KMS-11 (cell line): ENCODE measurements around the gene S100A8.

Source experiments
- H2AFZ ChIP-seq: fragments of 200-600 bp; sonication (generic); 2 replicates; pipeline ENCODE4 v1.6.1; 2016; ENCODE audit warnings: antibody characterized with exemption, mixed run types, low read depth
- H3K27ac ChIP-seq: fragments of 200-600 bp; sonication (generic); 2 replicates; pipeline ENCODE4 v1.6.1; 2016; ENCODE audit warnings: mild to moderate bottlenecking, mixed run types
- H3K27me3 ChIP-seq: fragments of 200-600 bp; sonication (generic); 2 replicates; pipeline ENCODE4 v1.6.1; 2017; ENCODE audit warnings: mild to moderate bottlenecking, low read depth, mixed run types, moderate library complexity; ENCODE audit not compliant: insufficient read depth
- H3K36me3 ChIP-seq: fragments of 200-600 bp; sonication (generic); 2 replicates; pipeline ENCODE4 v1.6.1; 2017; ENCODE audit warnings: mild to moderate bottlenecking, mixed run types; ENCODE audit not compliant: insufficient read depth
- H3K4me1 ChIP-seq: fragments of 200-600 bp; sonication (generic); 2 replicates; pipeline ENCODE4 v1.6.1; 2016; ENCODE audit warnings: mild to moderate bottlenecking, low read depth, mixed run types; ENCODE audit not compliant: poor library complexity, severe bottlenecking
- H3K4me2 ChIP-seq: fragments of 200-600 bp; sonication (generic); 2 replicates; pipeline ENCODE4 v1.7.0; 2016; ENCODE audit warnings: mild to moderate bottlenecking, mixed run types
- H3K4me3 ChIP-seq: fragments of 200-600 bp; sonication (generic); IDR thresholded peaks from 2 replicates; pipeline ENCODE4 v1.6.1; 2017; ENCODE audit warnings: low read depth, low read length, mixed read lengths; ENCODE audit not compliant: insufficient read depth
- H3K79me2 ChIP-seq: fragments of 200-600 bp; sonication (generic); 2 replicates; pipeline ENCODE4 v1.6.1; 2016; ENCODE audit warnings: low read depth, mixed run types; ENCODE audit not compliant: insufficient read depth
- H3K9ac ChIP-seq: fragments of 200-600 bp; sonication (generic); 2 replicates; pipeline ENCODE4 v1.6.1; 2016; ENCODE audit warnings: mild to moderate bottlenecking, mixed run types
- H4K20me1 ChIP-seq: fragments of 200-600 bp; sonication (generic); 2 replicates; pipeline ENCODE4 v1.6.1; 2016; ENCODE audit warnings: mild to moderate bottlenecking, mixed run types; ENCODE audit not compliant: insufficient read depth
- CTCF ChIP-seq: fragments of 200-600 bp; sonication (generic); conservative IDR thresholded peaks from 2 replicates; pipeline ENCODE4 v1.6.1; 2017; ENCODE audit warnings: low read depth, mild to moderate bottlenecking, antibody characterized with exemption, low read length, moderate library complexity, mixed read lengths

The S100A8 gene

GRCh38 chr1:153397051-153397923 lies 6.4 kb upstream of the S100A8 start:
- H3K4me2 ChIP-seq: no peak overlapping the region
- no peaks in the 10 kb centered on the region for H3K27me3 ChIP-seq

GRCh38 chr1:153396461-153396860 lies 5.6 kb upstream of the S100A8 start:
- H3K27me3 ChIP-seq: no peaks in the 10 kb centered on the region; the same call in 1 of the 2 replicates
- H2AFZ ChIP-seq: no peak overlapping the region
- H3K4me2 ChIP-seq: no peak overlapping the region
- H3K4me3 ChIP-seq: no peak overlapping the region
- H3K27ac ChIP-seq: no peak overlapping the region
- no peak overlapping the region for H3K9ac ChIP-seq
- no peaks in the 10 kb centered on the region for H4K20me1 ChIP-seq
- TF ChIP-seq CTCF: no peak
- H3K4me1 ChIP-seq: no peaks in the 10 kb centered on the region
- no peaks in the 10 kb centered on the region for H3K36me3 ChIP-seq
- H3K79me2 ChIP-seq: no peaks in the 10 kb centered on the region

More at GRCh38 chr1:153397051-153397923, 6.4 kb upstream of the S100A8 start:
- H3K4me1 ChIP-seq: no peaks in the 10 kb centered on the region
- H2AFZ ChIP-seq: no peak overlapping the region
- no peak overlapping the region for H3K27ac ChIP-seq
- H3K36me3 ChIP-seq: no peaks in the 10 kb centered on the region
- H3K4me3 ChIP-seq: no peak overlapping the region
- H3K9ac ChIP-seq: no peak overlapping the region
- TF ChIP-seq CTCF: no peak
- no peaks in the 10 kb centered on the region for H4K20me1 ChIP-seq
- no peaks in the 10 kb centered on the region for H3K79me2 ChIP-seq

GRCh38 chr1:153395776-153396175 lies 4.9 kb upstream of the S100A8 start:
- H3K4me3 ChIP-seq: no peak overlapping the region
- H3K27ac ChIP-seq: no peak overlapping the region
- H2AFZ ChIP-seq: no peak overlapping the region
- H3K4me2 ChIP-seq: no peak overlapping the region
- no peaks in the 10 kb centered on the region for H3K79me2 ChIP-seq
- no peak overlapping the region for H3K9ac ChIP-seq
- no peaks in the 10 kb centered on the region for H3K36me3 ChIP-seq
- H4K20me1 ChIP-seq: no peaks in the 10 kb centered on the region
- H3K27me3 ChIP-seq: no peaks in the 10 kb centered on the region; the same call in 1 of the 2 replicates
- no peaks in the 10 kb centered on the region for H3K4me1 ChIP-seq
- no peak for TF ChIP-seq CTCF

GRCh38 chr1:153395136-153395685 lies 4.3 kb upstream of the S100A8 start:
- Histone ChIP-seq H3K79me2 (no peaks in the 10 kb centered on the region), H2AFZ (no peak overlapping the region), H3K4me2 (no peak overlapping the region), H3K27ac (no peak overlapping the region), H3K4me1 (no peaks in the 10 kb centered on the region), H3K27me3 (no peaks in the 10 kb centered on the region; the same call in 1 of the 2 replicates), H3K9ac (no peak overlapping the region), H4K20me1 (no peaks in the 10 kb centered on the region), H3K4me3 (no peak overlapping the region), H3K36me3 (no peaks in the 10 kb centered on the region)
- no peak for TF ChIP-seq CTCF
